ENCODE results near the gene FADS2.
A peak's percentile ranks its signal among the peaks of the same experiment; 100 is the strongest.

Gene FADS2

DNA sequence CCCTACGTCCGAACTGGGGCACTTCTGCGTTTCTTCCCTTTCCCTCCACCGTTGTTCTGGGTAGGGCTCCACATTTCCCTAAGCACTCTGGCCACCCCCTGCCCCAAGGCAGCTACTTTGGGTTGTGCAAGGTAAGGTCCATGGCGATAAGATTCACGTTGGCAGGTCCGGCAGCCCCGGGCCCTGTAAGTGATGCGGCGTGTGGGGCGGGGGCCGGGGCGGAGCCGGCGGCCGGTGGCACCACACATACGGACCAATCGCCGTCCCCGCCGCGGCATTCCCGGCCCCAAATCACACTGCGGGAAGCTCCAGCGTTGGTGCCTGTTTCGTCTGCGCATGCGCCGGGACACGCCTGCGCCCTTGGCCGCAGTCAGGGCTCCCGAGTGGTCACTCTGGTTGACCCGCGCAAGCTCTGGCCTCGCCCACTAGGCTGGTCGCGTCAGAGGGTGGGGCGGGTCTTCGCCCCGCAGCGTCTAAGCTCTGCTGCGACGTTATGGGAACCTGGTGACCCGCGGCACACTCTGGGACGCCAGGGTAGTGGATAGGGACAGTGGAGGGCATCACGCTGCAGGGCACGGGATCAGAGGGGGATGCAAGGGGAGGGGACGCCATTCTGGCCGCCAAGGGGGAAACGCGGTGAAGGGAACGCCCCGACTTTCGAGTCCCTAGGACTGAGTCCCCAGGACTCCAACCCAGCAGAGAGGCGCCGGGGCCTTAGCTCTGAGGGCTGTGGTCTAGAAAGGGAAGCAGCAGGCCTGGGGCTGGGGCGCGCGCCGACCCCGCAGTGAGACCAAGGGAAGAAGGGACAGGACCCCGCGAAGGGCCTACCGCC is 12.9 kb upstream of the FADS2 start:
- peaks cover 17% of the 10 kb centered on the region for H3K4me1 ChIP-seq (ENCODE audit: control insufficient read depth, insufficient read depth, low read length)
- peak overlapping the region; percentile 94 for H3K4me2 ChIP-seq (ENCODE audit: low read length)
- H3K9ac ChIP-seq (ENCODE audit: low read depth, low read length), result peak overlapping the region; percentile 93
- H3K36me3 ChIP-seq (ENCODE audit: insufficient read depth, low read length), result peaks cover 29% of the 10 kb centered on the region
- no peaks in the 10 kb centered on the region for H3K9me3 ChIP-seq (replicated peaks; ENCODE audit: low read length)
- no peaks in the 10 kb centered on the region for H3K27me3 ChIP-seq (ENCODE audit: control insufficient read depth, insufficient read depth, low read length)
- H3K4me3 ChIP-seq (ENCODE audit: low read length), result peak overlapping the region; percentile 93

DNA sequence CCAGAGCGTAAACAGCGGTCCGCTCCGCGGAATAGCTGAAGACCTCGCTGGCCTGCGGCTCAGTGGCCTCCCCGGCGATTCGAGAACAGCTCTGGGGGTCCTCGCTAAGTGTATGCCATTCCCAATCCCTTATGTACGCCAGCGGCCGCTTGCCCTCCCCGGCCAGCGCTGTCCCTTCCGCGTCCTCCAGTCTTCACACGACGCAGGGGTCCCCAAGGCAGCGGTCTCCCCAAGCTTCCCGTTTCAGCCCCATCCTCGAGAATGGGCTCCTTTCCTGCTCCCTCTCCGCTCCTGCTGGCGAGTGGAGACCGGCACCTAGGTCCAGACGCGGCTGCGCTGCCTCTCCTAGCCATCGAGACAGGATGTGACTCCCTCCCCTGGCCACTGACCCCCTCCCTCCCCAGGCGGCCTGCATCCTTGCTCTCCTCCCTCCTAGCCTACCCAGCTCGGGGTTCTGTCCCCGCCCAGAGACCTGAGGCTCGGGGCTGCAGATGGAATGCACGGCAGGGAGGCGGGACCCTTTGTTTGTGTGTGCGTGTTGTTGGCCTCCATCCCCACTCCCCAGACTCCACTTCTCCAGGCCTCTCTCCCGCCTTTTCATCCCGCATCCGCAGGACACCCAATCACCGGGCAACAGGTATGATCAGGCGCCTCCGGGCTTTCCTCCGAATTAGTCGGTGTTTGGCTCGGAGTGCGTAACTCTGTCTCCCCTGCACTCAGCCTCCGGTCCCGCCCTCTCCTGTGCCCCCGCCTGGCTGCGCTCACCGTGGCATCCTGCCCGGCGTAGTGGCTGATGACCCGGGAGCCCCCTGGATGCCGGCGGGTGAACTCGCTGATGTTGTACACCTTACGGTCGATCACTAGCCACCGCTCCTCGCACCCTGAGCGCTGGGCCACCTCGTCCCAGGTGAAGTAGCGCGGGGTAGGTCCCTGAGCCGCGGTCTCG is 12.0 kb upstream of the FADS2 start:
- Histone ChIP-seq H3K4me1 (ENCODE audit: control insufficient read depth, insufficient read depth, low read length) (peaks cover 24% of the 10 kb centered on the region), H3K9ac (ENCODE audit: low read depth, low read length) (peak overlapping the region; percentile 93), H3K9me3 (replicated peaks; ENCODE audit: low read length) (no peaks in the 10 kb centered on the region), H3K4me3 (ENCODE audit: low read length) (peak overlapping the region; percentile 93), H3K4me2 (ENCODE audit: low read length) (peak overlapping the region; percentile 94), H3K27me3 (ENCODE audit: control insufficient read depth, insufficient read depth, low read length) (no peaks in the 10 kb centered on the region), H3K36me3 (ENCODE audit: insufficient read depth, low read length) (peaks cover 20% of the 10 kb centered on the region)

- Histone ChIP-seq H3K27me3 (ENCODE audit: control insufficient read depth, insufficient read depth, low read length) (no peaks in the 10 kb centered on the region), H3K9me3 (replicated peaks; ENCODE audit: low read length) (no peaks in the 10 kb centered on the region), H3K4me2 (ENCODE audit: low read length) (peak within 1 kb of the TSS; percentile 94), H3K36me3 (ENCODE audit: insufficient read depth, low read length) (peaks cover 14% of the 10 kb centered on the region), H3K4me1 (ENCODE audit: control insufficient read depth, insufficient read depth, low read length) (peaks cover 26% of the 10 kb centered on the region), H3K9ac (ENCODE audit: low read depth, low read length) (peak within 1 kb of the TSS; percentile 93), H3K4me3 (ENCODE audit: low read length) (peak within 1 kb of the TSS; percentile 93)
Measured at GRCh38 chr11:61816736-61817455, 11.2 kb upstream of the FADS2 start, which contains the start of gene FADS1. TSS of gene FADS1 (minus strand) at chr11:61817003. CDS start at chr11:61816929, 74 bp downstream.

- no peaks in the 10 kb centered on the region for H3K9me3 ChIP-seq (replicated peaks; ENCODE audit: low read length)
- H3K4me3 ChIP-seq (ENCODE audit: low read length), result peak overlapping the region; percentile 93
- H3K9ac ChIP-seq (ENCODE audit: low read depth, low read length), result peak overlapping the region; percentile 93
- peak overlapping the region; percentile 94 for H3K4me2 ChIP-seq (ENCODE audit: low read length)
- no peaks in the 10 kb centered on the region for H3K27me3 ChIP-seq (ENCODE audit: control insufficient read depth, insufficient read depth, low read length)
- H3K36me3 ChIP-seq (ENCODE audit: insufficient read depth, low read length), result peaks cover 6% of the 10 kb centered on the region
- peaks cover 26% of the 10 kb centered on the region for H3K4me1 ChIP-seq (ENCODE audit: control insufficient read depth, insufficient read depth, low read length)
Measured at GRCh38 chr11:61817471-61818202, 10.5 kb upstream of the FADS2 start.

- Histone ChIP-seq H3K36me3 (ENCODE audit: insufficient read depth, low read length) (no peaks in the 10 kb centered on the region), H3K9me3 (replicated peaks; ENCODE audit: low read length) (no peaks in the 10 kb centered on the region), H3K4me3 (ENCODE audit: low read length) (no peak overlapping the region), H3K9ac (ENCODE audit: low read depth, low read length) (no peak overlapping the region), H3K27me3 (ENCODE audit: control insufficient read depth, insufficient read depth, low read length) (no peaks in the 10 kb centered on the region), H3K4me1 (ENCODE audit: control insufficient read depth, insufficient read depth, low read length) (peaks cover 22% of the 10 kb centered on the region), H3K4me2 (ENCODE audit: low read length) (no peak overlapping the region)
Measured at GRCh38 chr11:61820174-61820573, 7.9 kb upstream of the FADS2 start.

DNA sequence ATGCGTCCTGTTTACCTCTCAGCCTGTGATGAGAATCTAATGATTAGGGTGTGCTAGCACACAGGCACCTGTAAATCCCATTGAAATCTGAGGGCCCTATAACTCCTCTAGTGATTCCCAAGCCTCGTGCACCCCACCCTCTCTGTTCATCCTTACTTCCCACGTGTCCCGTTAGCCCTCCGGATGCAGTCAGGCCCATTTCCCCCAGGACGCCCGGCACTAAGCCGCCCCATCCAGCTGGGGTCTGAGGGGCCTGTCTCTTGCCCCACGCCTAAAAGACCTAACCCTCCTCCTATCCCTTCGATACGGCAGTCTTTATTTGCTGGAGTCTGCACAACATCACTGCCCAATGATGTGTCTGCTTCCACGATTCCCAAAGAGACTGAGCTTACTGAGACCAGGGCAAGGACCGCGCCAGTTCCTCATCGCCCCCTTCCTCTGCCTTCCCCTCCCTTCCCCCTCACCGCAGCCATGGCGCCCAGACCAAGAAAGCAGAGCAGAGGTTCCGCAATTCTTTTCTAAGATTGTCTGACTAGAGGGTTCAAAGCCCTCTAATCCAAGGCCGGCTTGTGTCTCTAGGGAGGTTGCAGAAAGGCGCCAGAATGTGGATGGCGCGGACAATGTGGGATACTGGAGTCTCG is 1.1 kb upstream of the FADS2 start:
- no peaks in the 10 kb centered on the region for H3K36me3 ChIP-seq (ENCODE audit: insufficient read depth, low read length)
- peaks cover 34% of the 10 kb centered on the region for H3K4me1 ChIP-seq (ENCODE audit: control insufficient read depth, insufficient read depth, low read length)
- H3K9ac ChIP-seq (ENCODE audit: low read depth, low read length), result peak overlapping the region; percentile 73
- H3K4me3 ChIP-seq (ENCODE audit: low read length), result peak overlapping the region; percentile 78
- H3K4me2 ChIP-seq (ENCODE audit: low read length), result peak overlapping the region; percentile 99
- H3K27me3 ChIP-seq (ENCODE audit: control insufficient read depth, insufficient read depth, low read length), result no peaks in the 10 kb centered on the region
- H3K9me3 ChIP-seq (replicated peaks; ENCODE audit: low read length), result no peaks in the 10 kb centered on the region

GRCh38 chr11:61828379-61828628 is 204 bp downstream of the FADS2 start:
- Histone ChIP-seq H3K4me2 (ENCODE audit: low read length) (peak overlapping the region; percentile 99), H3K27me3 (ENCODE audit: control insufficient read depth, insufficient read depth, low read length) (no peaks in the 10 kb centered on the region), H3K4me1 (ENCODE audit: control insufficient read depth, insufficient read depth, low read length) (peaks cover 34% of the 10 kb centered on the region), H3K9ac (ENCODE audit: low read depth, low read length) (peak overlapping the region; percentile 73), H3K4me3 (ENCODE audit: low read length) (peak overlapping the region; percentile 78), H3K9me3 (replicated peaks; ENCODE audit: low read length) (no peaks in the 10 kb centered on the region), H3K36me3 (ENCODE audit: insufficient read depth, low read length) (no peaks in the 10 kb centered on the region)

- no peaks in the 10 kb centered on the region for H3K9me3 ChIP-seq (replicated peaks; ENCODE audit: low read length)
- no peaks in the 10 kb centered on the region for H3K27me3 ChIP-seq (ENCODE audit: control insufficient read depth, insufficient read depth, low read length)
- H3K4me2 ChIP-seq (ENCODE audit: low read length), result peak overlapping the region; percentile 99
- H3K36me3 ChIP-seq (ENCODE audit: insufficient read depth, low read length), result no peaks in the 10 kb centered on the region
- peak overlapping the region; percentile 78 for H3K4me3 ChIP-seq (ENCODE audit: low read length)
- peaks cover 38% of the 10 kb centered on the region for H3K4me1 ChIP-seq (ENCODE audit: control insufficient read depth, insufficient read depth, low read length)
- peak overlapping the region; percentile 73 for H3K9ac ChIP-seq (ENCODE audit: low read depth, low read length)
Measured at GRCh38 chr11:61828629-61829407, 718 bp downstream of the FADS2 start.

- no peak overlapping the region for H3K9ac ChIP-seq (ENCODE audit: low read depth, low read length)
- peak overlapping the region; percentile 78 for H3K4me3 ChIP-seq (ENCODE audit: low read length)
- no peaks in the 10 kb centered on the region for H3K36me3 ChIP-seq (ENCODE audit: insufficient read depth, low read length)
- H3K4me1 ChIP-seq (ENCODE audit: control insufficient read depth, insufficient read depth, low read length), result peaks cover 48% of the 10 kb centered on the region
- no peaks in the 10 kb centered on the region for H3K9me3 ChIP-seq (replicated peaks; ENCODE audit: low read length)
- H3K4me2 ChIP-seq (ENCODE audit: low read length), result peak overlapping the region; percentile 99
- H3K27me3 ChIP-seq (ENCODE audit: control insufficient read depth, insufficient read depth, low read length), result no peaks in the 10 kb centered on the region
Measured at GRCh38 chr11:61829806-61830205, 1.7 kb downstream of the FADS2 start.
